ENCODE data around the gene OR2T5.
"Not testable (repeated sequence)": the region's sequence is repeated elsewhere in the genome, so short reads cannot be mapped to it uniquely, and the experiment has no call there.

The OR2T5 gene

GRCh38 chr1:248507773-248508172 lies 19.4 kb downstream of the OR2T5 start, which contains the start of gene OR2G6:
TSS of gene OR2G6 (plus strand) at chr1:248508073. CDS start at chr1:248521647, 13,574 bp downstream.
- DNase-seq, result not testable (repeated sequence)

- DNase-seq, result not testable (repeated sequence)
These were observed 21.8 kb downstream of the OR2T5 start for GRCh38 chr1:248510217-248510616.

- no peak for DNase-seq
These were observed 33.5 kb downstream of the OR2T5 start for GRCh38 chr1:248521856-248522255.

GRCh38 chr1:248537449-248537848 lies 49.1 kb downstream of the OR2T5 start:
- not testable (repeated sequence) for DNase-seq

All from midbrain (tissue), 1 donor.